ENCODE data around the gene MED28. TPM values are rescaled to one million over a fixed set of nuclear protein-coding genes. Genes with fewer than 3 reads are reported as not detected.

The MED28 gene
- total RNA-seq, 1 experiment from 2014 or later = 106 TPM

GRCh38 chr4:17614416-17615299 is at the start of gene MED28 (continued):
- TF ChIP-seq, protein P1, sequence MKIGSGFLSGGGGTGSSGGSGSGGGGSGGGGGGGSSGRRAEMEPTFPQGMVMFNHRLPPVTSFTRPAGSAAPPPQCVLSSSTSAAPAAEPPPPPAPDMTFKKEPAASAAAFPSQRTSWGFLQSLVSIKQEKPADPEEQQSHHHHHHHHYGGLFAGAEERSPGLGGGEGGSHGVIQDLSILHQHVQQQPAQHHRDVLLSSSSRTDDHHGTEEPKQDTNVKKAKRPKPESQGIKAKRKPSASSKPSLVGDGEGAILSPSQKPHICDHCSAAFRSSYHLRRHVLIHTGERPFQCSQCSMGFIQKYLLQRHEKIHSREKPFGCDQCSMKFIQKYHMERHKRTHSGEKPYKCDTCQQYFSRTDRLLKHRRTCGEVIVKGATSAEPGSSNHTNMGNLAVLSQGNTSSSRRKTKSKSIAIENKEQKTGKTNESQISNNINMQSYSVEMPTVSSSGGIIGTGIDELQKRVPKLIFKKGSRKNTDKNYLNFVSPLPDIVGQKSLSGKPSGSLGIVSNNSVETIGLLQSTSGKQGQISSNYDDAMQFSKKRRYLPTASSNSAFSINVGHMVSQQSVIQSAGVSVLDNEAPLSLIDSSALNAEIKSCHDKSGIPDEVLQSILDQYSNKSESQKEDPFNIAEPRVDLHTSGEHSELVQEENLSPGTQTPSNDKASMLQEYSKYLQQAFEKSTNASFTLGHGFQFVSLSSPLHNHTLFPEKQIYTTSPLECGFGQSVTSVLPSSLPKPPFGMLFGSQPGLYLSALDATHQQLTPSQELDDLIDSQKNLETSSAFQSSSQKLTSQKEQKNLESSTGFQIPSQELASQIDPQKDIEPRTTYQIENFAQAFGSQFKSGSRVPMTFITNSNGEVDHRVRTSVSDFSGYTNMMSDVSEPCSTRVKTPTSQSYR (CRISPR knock-in tag; IDR thresholded peaks at IDR 0.05) = no peak
- TF ChIP-seq TCF7 (CRISPR knock-in tag; IDR thresholded peaks at IDR 0.05; ENCODE audit: low read depth) (no peak), CREM (CRISPR knock-in tag; IDR thresholded peaks at IDR 0.05) (peak; percentile 40; the same call in 1 of the 2 replicates), NFYB (CRISPR knock-in tag; conservative IDR thresholded peaks at IDR 0.05; ENCODE audit: low read depth) (no peak)
- TF ChIP-seq, protein P2, sequence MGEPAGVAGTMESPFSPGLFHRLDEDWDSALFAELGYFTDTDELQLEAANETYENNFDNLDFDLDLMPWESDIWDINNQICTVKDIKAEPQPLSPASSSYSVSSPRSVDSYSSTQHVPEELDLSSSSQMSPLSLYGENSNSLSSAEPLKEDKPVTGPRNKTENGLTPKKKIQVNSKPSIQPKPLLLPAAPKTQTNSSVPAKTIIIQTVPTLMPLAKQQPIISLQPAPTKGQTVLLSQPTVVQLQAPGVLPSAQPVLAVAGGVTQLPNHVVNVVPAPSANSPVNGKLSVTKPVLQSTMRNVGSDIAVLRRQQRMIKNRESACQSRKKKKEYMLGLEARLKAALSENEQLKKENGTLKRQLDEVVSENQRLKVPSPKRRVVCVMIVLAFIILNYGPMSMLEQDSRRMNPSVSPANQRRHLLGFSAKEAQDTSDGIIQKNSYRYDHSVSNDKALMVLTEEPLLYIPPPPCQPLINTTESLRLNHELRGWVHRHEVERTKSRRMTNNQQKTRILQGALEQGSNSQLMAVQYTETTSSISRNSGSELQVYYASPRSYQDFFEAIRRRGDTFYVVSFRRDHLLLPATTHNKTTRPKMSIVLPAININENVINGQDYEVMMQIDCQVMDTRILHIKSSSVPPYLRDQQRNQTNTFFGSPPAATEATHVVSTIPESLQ (CRISPR knock-in tag; IDR thresholded peaks at IDR 0.05) = no peak
- TF ChIP-seq, protein P3, sequence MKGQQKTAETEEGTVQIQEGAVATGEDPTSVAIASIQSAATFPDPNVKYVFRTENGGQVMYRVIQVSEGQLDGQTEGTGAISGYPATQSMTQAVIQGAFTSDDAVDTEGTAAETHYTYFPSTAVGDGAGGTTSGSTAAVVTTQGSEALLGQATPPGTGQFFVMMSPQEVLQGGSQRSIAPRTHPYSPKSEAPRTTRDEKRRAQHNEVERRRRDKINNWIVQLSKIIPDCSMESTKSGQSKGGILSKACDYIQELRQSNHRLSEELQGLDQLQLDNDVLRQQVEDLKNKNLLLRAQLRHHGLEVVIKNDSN (CRISPR knock-in tag; IDR thresholded peaks at IDR 0.05) = peak; percentile 98

- H3K4me1 Mint-ChIP-seq = no peaks in the 10 kb centered on the region
- no peak for ATAC-seq
- POLR2A ChIA-PET = no interaction called here
These were observed 48.6 kb upstream of the MED28 start for GRCh38 chr4:17565846-17566245.

More at GRCh38 chr4:17565846-17566245, 48.6 kb upstream of the MED28 start:
- no peak for TF ChIP-seq ZNF263 (CRISPR knock-in tag; IDR thresholded peaks at IDR 0.05; ENCODE audit: low read depth)
- TF ChIP-seq, protein P4, sequence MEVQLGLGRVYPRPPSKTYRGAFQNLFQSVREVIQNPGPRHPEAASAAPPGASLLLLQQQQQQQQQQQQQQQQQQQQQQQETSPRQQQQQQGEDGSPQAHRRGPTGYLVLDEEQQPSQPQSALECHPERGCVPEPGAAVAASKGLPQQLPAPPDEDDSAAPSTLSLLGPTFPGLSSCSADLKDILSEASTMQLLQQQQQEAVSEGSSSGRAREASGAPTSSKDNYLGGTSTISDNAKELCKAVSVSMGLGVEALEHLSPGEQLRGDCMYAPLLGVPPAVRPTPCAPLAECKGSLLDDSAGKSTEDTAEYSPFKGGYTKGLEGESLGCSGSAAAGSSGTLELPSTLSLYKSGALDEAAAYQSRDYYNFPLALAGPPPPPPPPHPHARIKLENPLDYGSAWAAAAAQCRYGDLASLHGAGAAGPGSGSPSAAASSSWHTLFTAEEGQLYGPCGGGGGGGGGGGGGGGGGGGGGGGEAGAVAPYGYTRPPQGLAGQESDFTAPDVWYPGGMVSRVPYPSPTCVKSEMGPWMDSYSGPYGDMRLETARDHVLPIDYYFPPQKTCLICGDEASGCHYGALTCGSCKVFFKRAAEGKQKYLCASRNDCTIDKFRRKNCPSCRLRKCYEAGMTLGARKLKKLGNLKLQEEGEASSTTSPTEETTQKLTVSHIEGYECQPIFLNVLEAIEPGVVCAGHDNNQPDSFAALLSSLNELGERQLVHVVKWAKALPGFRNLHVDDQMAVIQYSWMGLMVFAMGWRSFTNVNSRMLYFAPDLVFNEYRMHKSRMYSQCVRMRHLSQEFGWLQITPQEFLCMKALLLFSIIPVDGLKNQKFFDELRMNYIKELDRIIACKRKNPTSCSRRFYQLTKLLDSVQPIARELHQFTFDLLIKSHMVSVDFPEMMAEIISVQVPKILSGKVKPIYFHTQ (CRISPR knock-in tag; IDR thresholded peaks at IDR 0.05) = no peak
- TF ChIP-seq ZNF121 (CRISPR knock-in tag; IDR thresholded peaks at IDR 0.05) = no peak
- TF ChIP-seq, protein P5, sequence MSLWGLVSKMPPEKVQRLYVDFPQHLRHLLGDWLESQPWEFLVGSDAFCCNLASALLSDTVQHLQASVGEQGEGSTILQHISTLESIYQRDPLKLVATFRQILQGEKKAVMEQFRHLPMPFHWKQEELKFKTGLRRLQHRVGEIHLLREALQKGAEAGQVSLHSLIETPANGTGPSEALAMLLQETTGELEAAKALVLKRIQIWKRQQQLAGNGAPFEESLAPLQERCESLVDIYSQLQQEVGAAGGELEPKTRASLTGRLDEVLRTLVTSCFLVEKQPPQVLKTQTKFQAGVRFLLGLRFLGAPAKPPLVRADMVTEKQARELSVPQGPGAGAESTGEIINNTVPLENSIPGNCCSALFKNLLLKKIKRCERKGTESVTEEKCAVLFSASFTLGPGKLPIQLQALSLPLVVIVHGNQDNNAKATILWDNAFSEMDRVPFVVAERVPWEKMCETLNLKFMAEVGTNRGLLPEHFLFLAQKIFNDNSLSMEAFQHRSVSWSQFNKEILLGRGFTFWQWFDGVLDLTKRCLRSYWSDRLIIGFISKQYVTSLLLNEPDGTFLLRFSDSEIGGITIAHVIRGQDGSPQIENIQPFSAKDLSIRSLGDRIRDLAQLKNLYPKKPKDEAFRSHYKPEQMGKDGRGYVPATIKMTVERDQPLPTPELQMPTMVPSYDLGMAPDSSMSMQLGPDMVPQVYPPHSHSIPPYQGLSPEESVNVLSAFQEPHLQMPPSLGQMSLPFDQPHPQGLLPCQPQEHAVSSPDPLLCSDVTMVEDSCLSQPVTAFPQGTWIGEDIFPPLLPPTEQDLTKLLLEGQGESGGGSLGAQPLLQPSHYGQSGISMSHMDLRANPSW (CRISPR knock-in tag; conservative IDR thresholded peaks at IDR 0.05; ENCODE audit: low read depth) = no peak
- no peaks in the 10 kb centered on the region; the same call in 1 of the 2 replicates for H3K9me3 Mint-ChIP-seq
- H3K27me3 Mint-ChIP-seq (ENCODE audit: low read depth) = no peaks in the 10 kb centered on the region; the same call in 1 of the 2 replicates
- no peaks in the 10 kb centered on the region for H3K36me3 Mint-ChIP-seq
- CTCF ChIA-PET = no interaction called here
- H3K27ac Mint-ChIP-seq = no peak overlapping the region
- no peak for DNase-seq (ENCODE audit: low spot score)
- no peak overlapping the region for H3K4me3 Mint-ChIP-seq
